HL-60/S4 treated with phorbol 12-myristate 13-acetate at 8.2 ng/mL for 4 days and 3 days (cell line): ENCODE measurements around the gene SOCS4.
"Not testable (repeated sequence)": the region's sequence is repeated elsewhere in the genome, so short reads cannot be mapped to it uniquely, and the experiment has no call there.

Source experiments
- in situ Hi-C: fragments of 300-500 bp; cut with MboI; formaldehyde crosslinking; loops from 2 replicates; pipeline ENCODE4 v1.15.0; 2022; ENCODE audit warnings: low sequenced_read_pairs

SOCS4 gene, protein sequence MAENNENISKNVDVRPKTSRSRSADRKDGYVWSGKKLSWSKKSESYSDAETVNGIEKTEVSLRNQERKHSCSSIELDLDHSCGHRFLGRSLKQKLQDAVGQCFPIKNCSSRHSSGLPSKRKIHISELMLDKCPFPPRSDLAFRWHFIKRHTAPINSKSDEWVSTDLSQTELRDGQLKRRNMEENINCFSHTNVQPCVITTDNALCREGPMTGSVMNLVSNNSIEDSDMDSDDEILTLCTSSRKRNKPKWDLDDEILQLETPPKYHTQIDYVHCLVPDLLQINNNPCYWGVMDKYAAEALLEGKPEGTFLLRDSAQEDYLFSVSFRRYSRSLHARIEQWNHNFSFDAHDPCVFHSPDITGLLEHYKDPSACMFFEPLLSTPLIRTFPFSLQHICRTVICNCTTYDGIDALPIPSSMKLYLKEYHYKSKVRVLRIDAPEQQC

DNA sequence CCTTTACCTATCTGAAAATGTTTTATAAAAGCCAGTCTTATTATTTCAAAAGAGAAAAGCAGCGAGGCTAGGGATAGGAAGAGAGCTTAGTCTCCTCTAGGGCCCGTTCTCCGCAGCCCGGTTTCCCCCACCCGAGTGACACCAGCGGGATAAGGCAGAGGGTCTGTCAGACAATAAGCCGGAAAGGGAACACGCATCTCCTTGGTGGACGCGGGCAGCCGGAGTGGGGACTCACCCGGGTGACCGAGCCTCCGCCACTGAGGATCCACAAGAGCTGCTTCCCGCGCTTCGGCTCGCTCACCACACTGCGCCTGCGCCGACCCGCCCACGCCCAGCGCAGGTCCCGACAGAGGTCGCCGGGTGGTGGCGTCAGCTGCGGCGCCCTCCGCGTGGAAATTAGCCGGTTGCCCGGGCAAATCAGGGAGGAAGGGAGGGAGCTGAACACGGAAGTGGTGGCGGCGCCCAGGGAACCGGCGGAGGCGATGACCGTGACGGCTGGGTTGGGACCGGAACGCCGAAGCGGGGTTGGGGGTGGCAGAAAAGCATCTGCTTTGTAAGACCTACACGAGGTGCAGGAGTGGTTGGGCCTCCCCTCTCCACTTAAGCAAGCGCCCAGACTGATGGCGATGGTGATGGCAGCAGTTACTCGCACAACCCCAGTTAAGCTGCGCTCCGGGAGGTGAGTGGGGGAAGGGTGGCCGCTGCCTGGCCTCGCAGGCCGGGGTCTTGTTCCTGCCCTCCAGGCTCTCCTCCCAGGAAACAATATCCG, at the start of gene SOCS4, which contains the start of gene WDHD1:
SOCS4 (plus strand) TSS at position 444 of the 769 bp plus-strand sequence. CDS start 15,806 bp downstream, outside the sequence.
WDHD1 (minus strand) TSS at position 307 of the 769 bp plus-strand sequence. CDS start 312 bp downstream, outside the sequence.
- in situ Hi-C loops, result no loop called here

DNA sequence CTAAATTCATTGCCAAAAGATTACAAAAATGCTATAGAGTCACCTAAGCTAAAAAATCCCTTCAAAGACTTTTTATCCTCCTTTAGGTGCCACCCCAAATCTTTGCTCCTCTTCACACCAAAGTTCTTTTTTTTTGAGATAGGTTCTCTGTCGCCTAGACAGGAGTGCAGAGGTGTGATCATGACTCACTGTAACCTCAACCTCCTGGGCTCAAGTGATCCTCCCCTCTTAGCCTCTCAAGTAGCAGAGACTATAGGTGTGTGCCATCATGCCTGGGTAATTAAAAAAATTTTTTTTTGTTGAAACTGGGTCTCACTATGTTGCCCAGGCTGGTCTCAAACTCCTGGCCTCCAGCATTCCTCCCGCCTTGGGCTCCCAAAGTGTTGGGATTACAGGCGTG, 48.0 kb upstream of the SOCS4 start:
- in situ Hi-C loops, result no loop called here

DNA sequence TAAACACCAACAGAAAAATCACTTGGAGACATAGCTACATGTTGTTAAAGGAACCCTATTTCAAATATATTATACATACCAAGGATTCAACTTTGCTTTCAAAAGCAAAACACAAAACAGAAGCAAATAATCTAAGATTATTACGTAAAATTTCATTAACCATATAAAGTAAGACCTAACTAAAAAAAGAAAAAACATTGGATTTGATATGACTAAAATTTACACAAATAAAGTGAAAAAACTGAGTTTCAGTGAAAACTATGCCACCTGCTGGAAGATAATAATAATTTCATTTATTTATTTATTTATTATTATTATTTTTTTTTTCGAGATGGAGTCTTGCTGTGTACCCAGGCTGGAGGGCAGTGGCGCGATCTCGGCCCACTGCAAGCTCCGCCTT, 45.3 kb upstream of the SOCS4 start:
- in situ Hi-C loops, result no loop called here

DNA sequence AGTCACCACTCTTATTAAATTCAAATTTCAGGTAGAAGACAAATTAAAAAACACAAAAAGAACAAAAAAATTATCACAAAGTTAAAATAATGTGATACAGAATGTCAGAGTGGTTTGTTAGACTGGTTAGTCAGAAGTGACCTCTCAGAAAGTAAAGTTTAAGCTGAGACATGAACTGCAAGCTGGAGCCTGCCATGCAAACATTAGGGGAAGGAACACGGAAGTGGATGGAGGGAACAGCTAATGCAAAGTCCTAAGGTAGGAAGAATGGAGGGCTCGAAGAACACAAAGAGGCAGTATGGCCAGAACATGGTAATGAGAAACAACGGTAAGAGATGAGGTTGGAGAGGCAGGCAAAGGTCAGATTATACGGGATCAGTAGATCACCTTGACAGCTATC, 41.9 kb upstream of the SOCS4 start:
- in situ Hi-C loops, result no loop called here

DNA sequence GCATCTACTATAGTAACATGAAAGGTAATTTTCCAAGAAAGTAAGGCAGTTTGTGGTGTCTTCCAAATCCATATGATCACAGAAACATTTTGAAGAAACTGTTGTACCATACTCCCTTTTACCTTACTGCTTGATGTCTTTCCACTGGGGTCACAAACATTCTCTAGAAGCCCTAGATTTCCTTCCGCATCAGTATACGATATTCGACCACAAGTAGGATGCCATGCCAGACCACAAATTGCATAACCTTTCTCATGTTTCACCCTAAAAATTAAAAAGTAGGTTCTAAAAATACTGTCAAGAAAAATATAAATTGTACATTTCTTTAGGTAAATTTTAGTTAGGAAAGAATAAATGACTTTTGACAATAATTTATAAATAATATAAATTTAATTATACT, 26.7 kb upstream of the SOCS4 start:
- in situ Hi-C loops, result no loop called here

DNA sequence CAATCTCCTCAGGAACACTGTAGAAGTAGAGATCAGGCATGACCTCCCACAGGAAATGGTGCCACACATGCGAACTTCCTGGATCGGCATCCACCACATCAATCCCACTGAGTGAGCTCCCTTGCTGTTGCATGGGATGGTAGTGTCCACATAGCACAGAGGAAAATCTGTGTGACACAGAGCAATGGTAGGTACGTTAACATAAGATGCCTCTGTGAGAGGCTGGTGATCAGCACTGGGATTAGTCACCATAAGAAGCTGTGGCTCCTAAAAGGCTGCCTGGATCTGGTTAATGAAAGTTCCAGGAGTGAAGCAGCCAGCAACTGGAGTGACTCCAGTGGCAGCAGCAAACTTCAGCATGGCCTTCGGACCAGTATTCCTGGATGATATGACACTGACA, 22.0 kb upstream of the SOCS4 start:
- in situ Hi-C loops, result no loop called here

DNA sequence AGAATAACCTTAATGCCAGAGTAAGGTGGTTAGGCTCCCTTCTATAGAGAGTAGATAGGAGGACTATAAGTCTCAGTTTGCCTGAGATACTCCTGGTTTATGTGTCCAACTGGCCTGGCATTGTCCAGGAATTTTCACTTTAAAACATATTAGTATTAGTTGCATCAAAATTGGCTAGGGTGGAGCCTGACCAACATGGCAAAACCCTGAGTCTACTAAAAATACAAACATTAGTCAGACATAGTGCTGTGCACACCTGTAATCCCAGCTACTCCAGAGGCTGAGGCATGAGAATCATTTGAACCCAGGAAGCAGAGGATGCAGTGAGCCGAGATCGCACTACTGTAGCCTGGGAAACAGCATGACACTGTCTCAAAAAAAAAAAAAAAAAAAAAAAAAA, 12.0 kb upstream of the SOCS4 start:
- in situ Hi-C loops, result no loop called here

DNA sequence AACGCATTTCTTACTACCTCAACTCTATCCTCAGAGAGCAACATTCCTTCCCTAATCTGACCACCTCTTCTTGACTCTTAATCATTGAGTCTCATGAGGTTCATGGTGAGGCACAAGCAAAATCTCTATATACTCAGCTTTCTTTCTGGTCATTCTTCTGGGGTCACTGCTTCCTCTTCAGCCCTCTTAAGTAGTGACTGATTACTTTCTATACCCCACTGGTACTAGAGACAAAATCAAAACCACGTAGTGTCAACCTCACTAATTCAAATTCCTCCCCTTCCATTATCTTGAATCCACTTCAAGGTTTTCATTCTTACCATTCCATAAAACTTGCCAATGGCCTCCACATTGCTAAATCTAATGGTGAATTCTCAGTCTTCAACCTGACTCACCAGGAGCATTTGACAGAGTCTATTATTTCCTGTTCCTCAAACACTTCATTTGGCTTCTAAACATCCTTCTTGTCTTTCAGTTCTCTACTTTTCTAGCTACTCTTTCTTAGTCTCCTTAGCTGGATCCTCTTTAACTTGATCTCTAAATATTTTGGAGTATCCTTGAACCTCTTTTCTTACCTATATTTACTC, 7.0 kb upstream of the SOCS4 start:
- in situ Hi-C loops, result no loop called here

DNA sequence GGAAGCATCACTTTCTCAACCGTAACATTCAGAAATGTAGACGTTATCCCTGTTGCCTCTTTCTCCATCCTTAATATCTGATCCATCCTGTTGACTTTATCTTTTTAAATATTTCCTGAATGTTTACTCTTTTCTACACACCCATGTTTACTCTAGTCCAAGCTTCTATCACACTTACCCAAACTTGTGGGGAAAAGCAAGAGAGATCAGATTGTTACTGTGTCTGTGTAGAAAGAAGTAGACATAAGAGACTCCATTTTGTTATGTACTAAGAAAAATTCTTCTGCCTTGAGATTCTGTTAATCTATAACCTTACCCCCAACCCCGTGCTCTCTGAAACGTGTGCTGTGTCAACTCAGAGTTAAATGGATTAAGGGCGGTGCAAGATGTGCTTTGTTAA, 2.7 kb upstream of the SOCS4 start:
- in situ Hi-C loops, result not testable (repeated sequence)

DNA sequence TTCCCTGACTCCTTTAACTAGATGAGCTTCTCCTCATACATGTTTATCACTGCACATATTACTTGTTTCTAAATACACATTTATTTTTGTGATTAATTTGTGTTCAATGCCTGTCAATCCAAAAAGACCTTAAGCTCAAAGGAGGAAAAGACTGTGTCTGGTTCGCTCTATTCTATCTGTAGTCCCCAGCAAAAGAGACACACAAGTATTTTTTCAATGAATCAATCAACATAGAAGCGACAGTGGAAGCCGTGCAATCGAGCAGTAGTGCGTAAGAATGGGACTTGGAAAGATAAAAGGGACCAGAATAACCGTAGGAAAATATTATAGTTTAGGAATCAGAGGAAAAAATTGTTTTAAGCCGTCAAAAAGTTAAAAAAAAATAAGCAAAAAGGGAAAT, 1.1 kb upstream of the SOCS4 start:
- in situ Hi-C loops, result no loop called here

DNA sequence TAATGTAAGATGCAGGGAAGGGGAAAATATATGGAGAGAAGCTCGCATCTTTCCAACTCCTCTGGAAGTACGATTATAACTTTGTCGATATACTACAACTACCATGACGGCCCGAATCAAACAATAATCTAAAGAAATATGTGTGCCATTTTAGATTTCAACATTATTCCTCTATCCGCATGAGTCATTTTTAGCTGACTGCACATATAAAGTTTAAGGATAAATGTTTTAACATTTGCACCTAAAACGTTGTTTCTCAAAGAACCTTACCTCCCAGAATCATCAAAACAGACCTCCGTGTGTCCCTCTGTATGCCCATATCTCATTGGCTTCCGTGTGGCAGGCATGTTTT, 619 bp upstream of the SOCS4 start:
- in situ Hi-C loops, result no loop called here

DNA sequence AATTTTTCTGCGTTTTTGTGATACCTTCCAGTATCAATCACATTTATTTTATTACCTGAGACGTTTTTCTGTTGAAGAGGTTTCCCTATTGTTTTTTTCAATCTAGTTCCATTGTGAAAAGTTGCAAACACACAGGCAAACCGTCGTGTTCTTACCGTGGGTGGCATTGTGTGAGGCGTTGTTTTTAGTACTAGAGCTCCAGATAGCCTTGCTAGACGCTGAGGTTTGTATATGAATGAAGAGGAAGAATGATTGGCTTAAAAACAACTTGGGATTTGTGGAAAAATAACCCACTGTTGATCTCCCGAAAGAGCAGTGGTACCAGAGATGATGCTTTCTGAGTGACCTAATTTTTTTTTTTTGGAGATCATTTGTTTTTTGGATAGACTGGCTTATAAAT, 1.0 kb downstream of the SOCS4 start:
- in situ Hi-C loops, result no loop called here

DNA sequence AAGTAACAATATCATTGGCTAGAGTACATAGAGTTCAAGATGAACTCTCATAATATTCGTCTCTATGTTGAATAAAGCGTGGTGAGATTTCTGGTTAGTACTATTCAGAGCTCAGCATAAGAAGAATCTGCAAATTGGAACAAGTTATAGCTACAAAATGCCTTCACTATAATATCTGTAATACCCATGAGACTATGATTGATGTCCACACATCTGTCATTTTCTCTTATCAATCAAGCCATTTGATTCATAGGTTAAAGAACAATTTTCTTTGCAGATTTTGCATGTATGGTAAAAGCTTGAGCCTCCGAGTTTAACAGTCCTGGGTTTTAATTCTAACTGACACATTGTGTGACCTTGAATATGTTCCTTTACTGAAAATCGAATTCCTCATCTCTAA, 1.4 kb downstream of the SOCS4 start:
- in situ Hi-C loops, result no loop called here

DNA sequence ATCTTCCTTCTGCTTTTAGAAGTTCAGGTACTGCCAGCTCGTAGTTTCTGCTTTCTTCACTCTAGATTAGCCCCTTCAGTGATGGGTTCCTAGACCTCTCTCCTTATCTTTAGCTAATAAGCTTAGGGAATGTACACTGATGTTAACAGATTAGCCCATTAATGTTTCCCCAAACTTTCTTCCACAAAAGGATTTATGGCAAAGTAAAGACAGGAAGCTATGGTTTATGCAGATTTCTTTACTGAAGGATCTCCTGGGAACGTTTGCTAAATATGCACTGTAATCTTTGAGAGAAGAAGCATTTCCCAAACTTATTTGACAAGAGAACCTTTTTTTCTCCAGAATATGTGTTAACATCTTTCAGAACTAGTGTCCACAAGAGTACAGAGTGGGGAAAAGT, 4.2 kb downstream of the SOCS4 start:
- in situ Hi-C loops, result no loop called here

DNA sequence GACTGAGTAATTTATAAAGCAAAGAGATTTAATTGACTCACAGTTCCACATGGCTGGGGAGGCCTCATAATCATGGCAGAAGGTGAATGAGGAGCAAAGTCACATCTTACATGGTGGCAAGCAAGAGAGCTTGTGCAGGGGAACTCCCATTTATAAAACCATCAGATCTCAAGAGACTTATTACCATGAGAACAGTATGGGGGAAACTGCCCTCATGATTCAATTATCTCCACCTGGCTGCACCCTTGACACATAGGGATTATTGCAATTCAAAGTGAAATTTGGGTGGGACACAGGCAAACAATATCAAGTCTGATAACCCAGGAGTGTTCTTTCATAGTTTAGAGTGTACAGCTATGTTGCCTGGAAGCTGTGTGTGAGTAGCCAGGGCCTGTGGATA, 11.0 kb downstream of the SOCS4 start:
- in situ Hi-C loops, result not testable (repeated sequence)

DNA sequence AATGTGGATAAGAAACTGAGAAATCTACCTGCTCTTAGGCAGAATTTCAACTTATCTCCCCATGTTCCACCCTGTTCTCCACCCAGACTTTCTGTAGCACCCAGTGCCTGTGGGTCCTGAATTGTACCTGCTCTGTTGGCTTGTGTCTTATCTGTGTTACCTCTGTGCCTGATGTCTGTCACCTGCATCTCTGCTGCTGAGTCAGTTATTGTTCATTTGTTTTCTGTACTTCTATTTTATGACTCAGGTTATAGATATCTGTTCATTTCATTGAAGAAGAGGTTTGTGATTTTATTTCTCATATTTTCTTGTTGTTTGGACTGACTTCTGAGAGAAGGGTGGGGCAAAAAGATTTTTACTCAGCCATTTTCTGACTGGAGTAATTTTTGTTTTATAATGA, 11.7 kb downstream of the SOCS4 start:
- in situ Hi-C loops, result no loop called here

DNA sequence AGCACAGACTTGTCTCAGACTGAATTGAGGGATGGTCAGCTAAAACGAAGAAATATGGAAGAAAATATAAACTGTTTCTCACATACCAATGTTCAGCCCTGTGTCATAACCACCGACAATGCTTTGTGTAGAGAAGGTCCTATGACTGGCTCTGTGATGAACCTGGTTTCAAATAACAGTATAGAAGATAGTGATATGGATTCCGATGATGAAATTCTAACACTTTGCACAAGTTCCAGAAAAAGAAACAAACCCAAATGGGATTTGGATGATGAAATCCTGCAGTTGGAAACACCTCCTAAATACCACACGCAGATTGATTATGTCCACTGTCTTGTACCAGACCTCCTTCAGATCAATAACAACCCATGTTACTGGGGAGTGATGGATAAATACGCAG, 16.5 kb downstream of the SOCS4 start:
- in situ Hi-C loops, result no loop called here

DNA sequence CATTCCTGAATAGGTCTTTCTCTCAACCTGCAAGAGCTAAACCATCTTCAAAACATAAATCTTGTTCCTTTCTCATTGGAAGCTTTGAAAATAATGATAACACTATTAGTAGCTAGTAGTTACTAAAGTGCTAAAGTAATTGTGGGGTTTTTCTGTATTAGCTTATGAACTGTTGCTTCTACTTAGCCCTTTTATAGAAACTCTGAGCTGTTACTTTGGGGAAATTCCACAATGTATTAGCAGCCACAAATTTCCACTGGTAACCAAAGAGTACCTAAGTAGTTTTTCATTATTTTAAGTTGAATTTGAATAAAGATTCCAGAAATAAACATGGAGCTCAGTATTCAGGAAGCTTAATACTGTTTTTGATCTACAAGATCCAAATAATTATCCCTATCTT, 18.1 kb downstream of the SOCS4 start:
- in situ Hi-C loops, result no loop called here

DNA sequence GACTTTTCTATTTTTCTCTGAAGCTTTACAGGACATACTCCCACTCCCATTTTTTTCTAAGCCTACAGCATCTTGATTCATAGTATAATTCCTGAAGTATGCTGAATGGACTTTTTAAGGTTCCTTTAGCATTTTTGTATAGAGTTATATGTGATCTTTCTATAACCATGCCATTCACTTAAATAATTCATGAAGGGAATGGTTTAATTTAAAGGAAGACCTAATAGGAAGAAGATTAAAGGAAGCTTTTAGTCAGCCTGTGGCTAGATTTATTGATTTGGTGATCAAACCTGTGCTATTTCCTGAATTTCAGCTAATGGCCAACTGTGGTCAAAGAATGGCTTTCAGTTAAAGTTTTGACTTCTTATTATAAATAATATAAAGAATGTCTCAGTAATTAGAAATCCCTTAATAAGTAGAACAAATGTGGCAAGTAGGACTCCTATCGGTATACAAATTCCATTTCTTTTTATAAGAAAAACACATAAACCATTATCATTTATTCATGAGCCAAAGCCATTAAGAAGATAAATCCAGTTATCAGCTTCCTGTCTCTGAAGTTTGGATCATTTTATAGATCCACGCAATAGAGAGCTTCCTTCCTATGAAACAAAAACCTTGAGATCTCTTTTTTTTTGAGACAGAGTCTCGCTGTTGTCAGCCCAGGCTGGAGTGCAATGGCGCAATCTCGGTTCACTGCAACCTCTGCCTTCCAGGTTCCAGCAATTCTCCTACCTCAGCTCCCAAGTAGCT, 20.4 kb downstream of the SOCS4 start:
- in situ Hi-C loops, result no loop called here

DNA sequence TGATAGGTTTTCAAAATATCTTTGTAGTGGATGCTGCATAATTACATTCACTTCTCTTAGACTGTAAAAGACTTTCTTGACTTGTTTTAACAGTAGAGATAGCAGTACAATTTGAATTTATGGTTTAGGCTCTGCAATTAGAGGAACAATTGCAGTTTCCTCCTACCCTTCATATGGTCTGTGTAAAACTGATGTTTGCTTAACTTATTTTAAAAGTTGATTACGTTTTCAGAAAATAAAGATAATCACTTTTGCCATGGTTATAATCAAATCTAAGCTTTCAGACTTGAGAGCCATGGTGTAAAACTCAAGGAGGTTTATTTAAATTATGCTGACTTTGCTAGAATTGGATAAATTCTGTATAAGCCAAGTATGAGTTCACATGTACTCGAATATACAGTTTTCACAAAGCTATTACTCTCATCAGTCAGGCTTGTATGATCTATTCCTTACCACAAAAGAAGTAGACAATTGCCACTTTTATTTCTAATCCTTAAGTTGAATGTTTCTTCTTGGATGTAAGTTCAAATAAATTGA, 21.9 kb downstream of the SOCS4 start:
- in situ Hi-C loops, result no loop called here

DNA sequence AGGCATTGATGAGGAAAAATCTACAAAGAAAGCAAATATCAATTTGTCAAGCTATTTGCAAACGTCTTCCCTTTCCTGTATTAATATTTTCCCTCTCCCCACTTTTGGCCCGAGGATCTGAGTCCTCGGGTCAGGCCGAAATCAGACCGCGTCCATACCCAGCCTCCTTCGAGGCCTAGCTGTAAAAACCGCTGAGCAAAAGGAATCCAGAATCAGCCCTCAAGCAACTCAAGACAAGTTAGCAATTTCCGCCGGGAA, 24.1 kb downstream of the SOCS4 start:
- in situ Hi-C loops, result no loop called here
